ENCODE measurements around the gene ADAM11.

Gene ADAM11

GRCh38 chr17:44765965-44766364 lies 7.2 kb downstream of the ADAM11 start:
- no peak for TF ChIP-seq ZNF274 (IDR thresholded peaks at IDR 0.05; ENCODE audit: low read depth, low read length)
- no peak overlapping the region for H3K4me3 ChIP-seq (ENCODE audit: low read length)

- TF ChIP-seq ZNF274 (IDR thresholded peaks at IDR 0.05; ENCODE audit: low read depth, low read length), result no peak
- H3K4me3 ChIP-seq (ENCODE audit: low read length), result no peak overlapping the region
Measured at GRCh38 chr17:44766409-44767038, 7.7 kb downstream of the ADAM11 start.

- no peak for TF ChIP-seq ZNF274 (IDR thresholded peaks at IDR 0.05; ENCODE audit: low read depth, low read length)
- no peak overlapping the region for H3K4me3 ChIP-seq (ENCODE audit: low read length)
Measured at GRCh38 chr17:44767493-44767892, 8.7 kb downstream of the ADAM11 start.

GRCh38 chr17:44768505-44769142 lies 9.8 kb downstream of the ADAM11 start:
- no peak overlapping the region for H3K4me3 ChIP-seq (ENCODE audit: low read length)
- TF ChIP-seq ZNF274 (IDR thresholded peaks at IDR 0.05; ENCODE audit: low read depth, low read length), result no peak

- no peak overlapping the region for H3K4me3 ChIP-seq (ENCODE audit: low read length)
- no peak for TF ChIP-seq ZNF274 (IDR thresholded peaks at IDR 0.05; ENCODE audit: low read depth, low read length)
Measured at GRCh38 chr17:44769230-44769629, 10.4 kb downstream of the ADAM11 start.

- TF ChIP-seq ZNF274 (IDR thresholded peaks at IDR 0.05; ENCODE audit: low read depth, low read length), result no peak
Measured at GRCh38 chr17:44769647-44770084, 10.9 kb downstream of the ADAM11 start.

GRCh38 chr17:44770166-44770925 lies 11.6 kb downstream of the ADAM11 start:
- no peak overlapping the region for H3K4me3 ChIP-seq (ENCODE audit: low read length)
- TF ChIP-seq ZNF274 (IDR thresholded peaks at IDR 0.05; ENCODE audit: low read depth, low read length), result no peak

More at GRCh38 chr17:44769647-44770084, 10.9 kb downstream of the ADAM11 start:
- no peak overlapping the region for H3K4me3 ChIP-seq (ENCODE audit: low read length)

GRCh38 chr17:44772308-44773045 lies 13.7 kb downstream of the ADAM11 start:
- no peak for TF ChIP-seq ZNF274 (IDR thresholded peaks at IDR 0.05; ENCODE audit: low read depth, low read length)

GRCh38 chr17:44773140-44773539 lies 14.4 kb downstream of the ADAM11 start:
- no peak overlapping the region for H3K4me3 ChIP-seq (ENCODE audit: low read length)
- TF ChIP-seq ZNF274 (IDR thresholded peaks at IDR 0.05; ENCODE audit: low read depth, low read length), result no peak

More at GRCh38 chr17:44772308-44773045, 13.7 kb downstream of the ADAM11 start:
- H3K4me3 ChIP-seq (ENCODE audit: low read length), result no peak overlapping the region

- peak overlapping the region; percentile 57; the same call in 1 of the 2 replicates for H3K4me3 ChIP-seq (ENCODE audit: low read length)
- TF ChIP-seq ZNF274 (IDR thresholded peaks at IDR 0.05; ENCODE audit: low read depth, low read length), result no peak
Measured at GRCh38 chr17:44774271-44775135, 15.7 kb downstream of the ADAM11 start.

GRCh38 chr17:44775136-44775837 lies 16.5 kb downstream of the ADAM11 start:
- TF ChIP-seq ZNF274 (IDR thresholded peaks at IDR 0.05; ENCODE audit: low read depth, low read length), result no peak
- H3K4me3 ChIP-seq (ENCODE audit: low read length), result peak overlapping the region; percentile 57; the same call in 1 of the 2 replicates

- H3K4me3 ChIP-seq (ENCODE audit: low read length), result peak overlapping the region; percentile 38; the same call in 1 of the 2 replicates
- no peak for TF ChIP-seq ZNF274 (IDR thresholded peaks at IDR 0.05; ENCODE audit: low read depth, low read length)
Measured at GRCh38 chr17:44775838-44776621, 17.2 kb downstream of the ADAM11 start.
